Cardiac fibroblast (primary cell): ENCODE data around the gene CARMIL1.

Experiments
- DNase-seq, 2 donors: peaks; one replicate each; pipeline versions ENCODE4 v3.0.0 to v3.0.0-alpha.2; 2010; ENCODE audit warnings: low read depth in 2 of 2
- H3K4me3 ChIP-seq, 2 donors: replicated peaks in 1 of 2; 1 replicate in 1 of 2; 2 replicates in 1 of 2; pipeline ENCODE4 v1.5.1; 2011; ENCODE audit warnings: low read depth in 2 of 2, low read length in 2 of 2, mild to moderate bottlenecking in 2 of 2, moderate library complexity in 1 of 2
- CTCF ChIP-seq: IDR thresholded peaks from one replicate; pipeline ENCODE4 v1.5.1; 2011; ENCODE audit warnings: low read depth, mild to moderate bottlenecking, low read length, inconsistent platforms

CARMIL1 gene

GRCh38 chr6:25608558-25609174, 329.5 kb downstream of the CARMIL1 start:
- no peak for DNase-seq
- H3K4me3 ChIP-seq = no peak overlapping the region
- no peak for TF ChIP-seq CTCF

DNA sequence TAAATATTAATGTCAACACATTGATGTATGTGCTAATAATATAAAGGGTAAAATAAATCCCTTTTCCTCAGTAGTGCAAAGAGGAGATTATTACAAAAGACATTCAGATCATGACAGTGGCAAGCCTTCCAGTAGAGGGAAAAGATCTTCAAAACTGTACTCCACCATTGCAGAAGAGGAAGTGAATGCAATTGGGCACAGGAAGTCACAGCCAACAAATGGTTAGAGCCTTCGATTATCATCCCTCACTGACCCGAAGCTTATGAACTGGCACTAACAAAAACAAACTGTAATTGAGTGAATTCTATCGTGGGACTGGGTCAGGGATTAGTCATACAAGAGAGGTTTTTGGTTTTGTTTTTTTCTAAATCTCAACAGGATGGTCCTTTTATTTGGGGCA, 333.5 kb downstream of the CARMIL1 start:
- no peak for DNase-seq
- no peak overlapping the region for H3K4me3 ChIP-seq
- no peak for TF ChIP-seq CTCF

DNA sequence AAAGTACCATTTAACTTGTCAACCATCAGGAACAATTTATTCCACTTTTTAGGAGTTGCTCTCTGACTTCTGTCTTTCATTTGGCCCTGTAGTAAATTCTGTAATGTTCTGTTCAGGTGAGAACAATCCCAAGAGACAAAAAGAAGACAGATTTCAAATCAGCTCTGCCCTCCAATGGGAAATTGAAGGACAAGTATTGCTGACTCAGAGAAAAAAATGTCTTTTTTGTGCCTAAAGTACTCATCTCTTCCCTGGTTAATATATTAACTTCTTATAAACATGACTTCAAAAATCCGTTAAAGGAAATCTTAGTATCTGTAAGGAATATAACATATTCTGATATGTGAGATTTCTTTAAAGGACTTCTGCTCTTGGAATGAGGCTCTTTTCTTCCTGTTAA, 334.2 kb downstream of the CARMIL1 start:
- H3K4me3 ChIP-seq = no peak overlapping the region
- DNase-seq = no peak
- TF ChIP-seq CTCF = no peak

DNA sequence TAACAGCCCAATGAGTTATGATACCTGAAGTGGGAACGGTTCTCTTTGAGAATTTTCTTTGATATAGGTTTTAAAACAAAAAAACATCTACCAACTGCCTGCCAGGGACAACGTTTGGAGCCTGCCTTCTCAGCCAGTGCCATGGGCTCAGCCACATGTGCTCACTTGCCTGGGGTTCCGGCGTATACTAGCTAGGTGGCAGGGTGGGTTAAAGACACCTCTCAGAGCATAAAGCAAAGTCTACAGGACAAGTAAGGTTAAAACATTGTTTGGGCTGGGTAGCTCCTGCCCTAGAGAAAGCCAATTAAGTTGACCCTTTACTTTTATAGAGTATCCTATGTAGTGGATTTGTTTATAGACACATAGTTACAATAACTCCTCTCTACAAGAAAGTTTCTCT, 334.9 kb downstream of the CARMIL1 start:
- TF ChIP-seq CTCF = no peak
- H3K4me3 ChIP-seq = no peak overlapping the region
- DNase-seq = no peak

- H3K4me3 ChIP-seq = no peak overlapping the region
- DNase-seq = no peak
- TF ChIP-seq CTCF = no peak
Observed at GRCh38 chr6:25615471-25615870, 336.3 kb downstream of the CARMIL1 start.

- no peak for DNase-seq
- no peak overlapping the region for H3K4me3 ChIP-seq
- no peak for TF ChIP-seq CTCF
Observed at GRCh38 chr6:25617997-25618396, 338.8 kb downstream of the CARMIL1 start.

- no peak overlapping the region for H3K4me3 ChIP-seq
- DNase-seq = no peak
- no peak for TF ChIP-seq CTCF
Observed at GRCh38 chr6:25619217-25619616, 340.0 kb downstream of the CARMIL1 start.
